Ramos (cell line): ENCODE data around the gene HAND2.

Experiments used
- in situ Hi-C: fragments of 300-500 bp; cut with MboI; formaldehyde crosslinking; loops from one replicate; pipeline ENCODE4 v1.14.3; 2022; ENCODE audit warnings: low sequenced_read_pairs; ENCODE audit not compliant: unreplicated experiment

Gene HAND2

DNA sequence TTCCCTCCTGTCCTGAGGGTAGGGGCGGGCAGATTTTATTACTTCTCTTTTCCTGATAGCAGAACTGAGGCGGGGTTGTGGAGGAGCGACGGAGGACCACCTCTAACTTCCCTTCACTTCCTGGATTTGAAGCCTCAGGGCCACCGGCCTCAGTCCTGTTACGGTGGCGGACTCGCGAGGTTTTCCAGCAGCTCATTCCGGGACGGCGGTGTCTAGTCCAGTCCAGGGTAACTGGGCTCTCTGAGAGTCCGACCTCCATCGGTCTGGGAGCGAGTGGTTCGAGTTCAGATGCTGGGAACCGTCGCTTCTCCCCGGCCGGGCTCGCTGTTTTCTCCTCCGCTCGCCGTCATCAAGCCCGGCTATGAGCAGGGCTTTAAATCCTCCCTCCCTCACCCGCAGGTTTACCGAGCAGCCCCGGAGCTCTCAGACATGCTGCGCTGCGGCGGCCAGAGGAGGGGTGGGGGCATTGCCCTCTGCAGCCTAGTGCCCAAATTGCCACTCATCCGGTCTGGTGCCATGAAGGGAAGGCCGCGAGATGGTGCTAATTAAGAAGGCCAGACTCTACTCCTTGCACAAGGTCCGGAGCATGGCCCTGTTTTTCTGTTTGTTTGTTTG lies 23.3 kb downstream of the HAND2 start:
- in situ Hi-C loops, result no loop called here

DNA sequence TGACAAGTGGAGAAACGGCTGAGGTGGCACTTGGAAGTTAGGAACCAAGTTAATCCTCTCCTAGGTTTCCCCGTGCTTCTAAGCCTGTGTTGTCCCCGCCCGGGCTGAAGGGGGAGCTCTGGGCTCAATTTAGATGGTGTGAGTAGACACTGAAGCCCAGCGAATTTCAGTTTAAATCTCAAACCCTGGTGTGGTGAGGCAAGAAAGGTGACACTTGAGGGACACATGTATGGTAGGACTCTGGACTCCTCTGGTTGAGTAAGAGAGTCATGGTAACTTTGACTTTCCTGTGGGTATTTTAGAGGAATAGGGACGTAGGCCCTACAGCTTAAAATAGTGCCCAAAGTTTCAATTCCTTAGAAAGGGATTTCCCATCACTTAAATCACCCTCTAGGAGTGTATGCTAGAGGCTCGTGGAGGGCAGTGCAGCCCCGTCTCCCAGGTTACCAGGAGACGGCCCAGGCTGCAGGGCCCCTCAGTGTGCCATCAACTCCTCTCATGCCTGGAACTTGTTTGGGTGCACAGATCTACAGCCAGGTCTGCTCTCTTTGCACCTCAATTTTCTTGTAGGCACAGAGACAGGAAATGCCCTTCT lies 24.0 kb downstream of the HAND2 start:
- in situ Hi-C loops, result no loop called here

DNA sequence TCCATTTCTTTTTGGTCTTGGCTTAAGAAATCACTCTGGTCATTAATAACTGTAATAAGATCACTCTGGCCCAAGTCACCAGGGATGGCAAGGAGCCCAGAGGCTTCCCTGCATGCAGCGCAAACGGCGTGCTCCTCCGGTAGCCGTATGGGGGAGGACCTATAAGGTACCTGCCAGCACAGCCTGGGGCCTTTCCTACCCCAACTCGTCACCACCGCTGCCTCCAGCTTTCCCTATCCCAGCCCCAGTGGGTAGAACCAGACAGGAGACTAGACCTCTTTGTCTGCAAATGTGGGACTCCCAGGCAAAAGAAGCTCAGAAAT lies 25.9 kb downstream of the HAND2 start:
- in situ Hi-C loops, result no loop called here

DNA sequence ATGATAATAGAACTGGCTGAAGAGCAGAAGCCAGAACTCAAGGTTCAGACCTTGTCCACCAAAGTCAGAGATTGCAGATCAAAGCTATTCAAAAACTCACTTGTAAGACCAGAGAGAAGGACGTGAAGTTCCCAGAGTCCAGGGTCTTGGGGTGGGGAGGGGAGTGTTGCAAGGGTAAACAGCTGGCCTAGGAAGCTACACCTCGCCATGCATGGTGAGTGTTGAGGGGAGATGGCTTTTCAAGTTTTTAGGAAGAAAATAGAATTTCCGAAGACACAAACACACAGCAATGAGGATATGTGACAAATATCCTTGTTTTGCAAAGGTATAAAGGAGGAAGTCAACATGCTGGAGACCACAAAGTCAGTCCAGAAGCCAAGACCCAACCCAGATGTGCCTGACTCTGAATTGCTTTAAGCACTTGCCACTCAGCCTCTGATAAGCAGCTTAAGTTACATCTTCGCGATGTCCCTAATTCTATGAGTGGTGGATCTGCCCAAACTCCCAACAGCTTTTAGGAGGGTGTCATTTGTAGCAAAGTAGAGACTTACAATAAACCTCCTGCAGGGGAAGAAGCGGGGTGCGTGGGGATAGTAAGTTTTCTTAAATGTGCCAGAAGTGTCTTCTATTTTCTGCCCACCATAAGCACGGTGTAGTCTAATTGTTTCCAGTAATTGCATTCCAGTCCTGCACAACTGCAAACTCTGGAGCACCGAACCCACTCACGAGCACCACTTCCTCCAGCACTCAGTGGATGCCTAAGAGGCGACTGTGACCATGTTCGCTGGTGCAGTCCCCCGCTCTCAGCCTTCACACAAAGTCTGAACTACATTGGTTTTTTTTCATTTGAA lies 26.5 kb downstream of the HAND2 start:
- in situ Hi-C loops, result no loop called here

DNA sequence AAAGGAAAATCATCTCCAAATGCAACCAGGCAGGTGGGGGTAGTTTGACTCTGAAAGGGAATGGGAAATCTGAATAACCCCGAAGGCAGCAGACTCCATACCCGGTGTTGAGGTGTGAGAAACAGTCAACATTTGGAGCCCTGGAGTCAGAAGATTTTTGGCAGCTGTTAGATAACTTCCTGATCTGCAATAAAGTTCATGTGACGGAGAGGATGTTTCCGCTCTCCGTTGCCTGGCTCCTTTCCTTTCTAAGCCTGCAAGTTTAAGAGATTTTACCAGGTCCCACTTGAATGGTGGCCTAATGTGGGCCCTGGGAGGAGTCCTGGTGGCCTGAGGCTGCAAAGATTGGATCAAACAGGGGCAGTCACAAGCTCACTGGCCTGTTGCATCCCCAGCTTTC lies 27.7 kb downstream of the HAND2 start:
- in situ Hi-C loops, result no loop called here

DNA sequence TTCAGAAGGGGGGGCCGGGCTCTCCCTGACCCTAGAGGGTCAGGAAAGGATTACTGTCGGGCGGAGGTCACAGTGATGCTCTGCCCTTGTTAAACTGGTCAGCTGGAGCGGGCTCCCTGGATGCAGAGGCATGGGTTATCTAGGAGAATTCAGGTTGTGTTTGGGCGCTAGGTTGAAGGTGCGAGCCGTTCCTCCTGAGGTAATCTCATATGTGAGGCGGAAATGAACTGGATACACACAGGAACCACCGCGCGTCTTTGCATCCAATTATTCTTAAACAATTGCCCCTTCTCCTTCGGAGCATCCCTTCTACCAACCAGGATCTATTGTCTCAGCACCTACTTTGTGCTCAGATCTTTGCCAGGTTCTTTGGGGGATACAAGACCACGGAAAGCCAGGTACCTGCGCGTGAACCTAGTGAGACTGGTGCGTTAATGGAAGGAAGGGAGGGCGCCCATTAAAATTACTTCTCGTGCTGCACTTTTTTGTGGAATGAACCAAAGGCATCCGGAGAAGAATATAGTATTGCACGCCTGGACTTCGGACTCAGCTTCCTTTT lies 28.4 kb downstream of the HAND2 start:
- in situ Hi-C loops, result no loop called here

DNA sequence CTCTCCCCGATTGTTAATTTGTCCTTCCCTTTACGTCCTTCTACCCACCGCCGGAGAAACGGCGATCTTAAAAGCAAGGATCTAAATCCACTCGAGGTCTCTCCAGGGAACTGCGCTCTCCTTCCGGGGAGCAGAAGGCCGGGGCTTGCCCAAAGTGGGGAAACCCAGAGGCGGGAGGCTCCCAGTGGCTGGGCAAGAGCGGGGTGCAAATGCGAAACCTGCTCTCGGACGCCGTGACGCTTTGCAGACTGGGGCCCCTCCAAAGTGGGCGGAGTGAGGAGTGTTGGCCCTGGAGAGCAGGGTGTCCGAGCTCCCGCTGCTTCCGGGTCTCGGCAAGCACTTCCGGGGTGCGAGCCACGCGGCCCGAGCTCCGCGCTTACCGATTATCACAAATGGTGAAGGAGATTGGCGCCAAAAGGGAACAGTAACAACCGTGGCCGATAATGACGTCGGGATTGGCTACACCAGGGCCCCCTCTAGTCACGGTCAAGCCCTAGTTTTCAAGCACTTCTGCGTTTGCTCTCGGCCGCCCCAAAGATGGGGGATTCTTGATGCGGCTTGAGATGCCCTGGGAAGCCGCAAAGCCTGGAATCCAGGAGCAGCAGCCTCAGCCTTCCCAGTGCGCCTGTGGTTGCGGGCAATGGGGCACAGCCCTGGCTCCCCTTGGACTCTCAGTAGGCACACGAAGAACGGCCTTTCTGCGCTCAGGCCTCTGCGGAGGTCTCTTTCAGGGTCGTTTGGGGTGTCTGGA lies 29.0 kb downstream of the HAND2 start:
- in situ Hi-C loops, result no loop called here

DNA sequence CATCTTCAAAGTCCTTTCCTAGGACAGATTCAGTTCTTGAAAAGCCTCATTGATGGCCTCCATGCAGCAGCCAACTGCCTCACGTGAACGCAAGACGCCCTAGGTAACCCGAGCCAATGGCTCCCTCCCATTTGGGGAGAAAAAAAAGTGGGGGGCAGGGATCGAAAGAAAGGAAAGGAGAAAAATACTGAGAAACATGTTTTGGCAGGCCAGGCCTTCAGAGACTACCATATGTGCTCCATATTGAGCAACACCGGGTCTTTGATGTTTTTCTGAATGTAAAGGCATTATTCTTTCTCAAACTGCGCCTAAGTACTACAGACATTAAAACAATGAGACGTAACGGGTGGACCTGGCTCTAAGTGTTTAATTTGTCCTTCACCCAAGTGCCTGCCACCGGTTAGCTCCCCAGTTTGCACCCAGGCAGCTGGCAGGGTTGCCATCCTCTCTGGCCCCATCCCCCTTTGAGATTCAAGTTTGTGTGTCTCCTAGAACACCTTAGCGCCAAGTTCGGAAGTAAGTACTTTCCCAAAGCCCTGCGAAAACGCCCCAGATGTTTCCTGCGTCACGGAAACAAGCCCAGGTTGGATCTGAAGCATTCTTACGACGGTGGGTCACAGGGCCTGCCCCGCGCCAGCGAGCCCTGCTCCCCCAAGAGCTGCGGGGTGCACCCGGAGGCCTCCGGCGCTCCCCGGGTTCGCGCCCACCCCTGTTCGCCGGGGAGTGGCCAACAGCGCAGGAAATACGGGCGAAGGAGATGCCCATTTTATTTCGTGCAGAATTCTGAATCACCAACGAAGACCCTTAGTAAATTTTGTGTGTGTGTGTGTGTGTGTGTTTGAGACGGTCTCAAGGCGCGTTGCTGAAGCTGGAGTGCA lies 30.1 kb downstream of the HAND2 start:
- in situ Hi-C loops, result no loop called here

DNA sequence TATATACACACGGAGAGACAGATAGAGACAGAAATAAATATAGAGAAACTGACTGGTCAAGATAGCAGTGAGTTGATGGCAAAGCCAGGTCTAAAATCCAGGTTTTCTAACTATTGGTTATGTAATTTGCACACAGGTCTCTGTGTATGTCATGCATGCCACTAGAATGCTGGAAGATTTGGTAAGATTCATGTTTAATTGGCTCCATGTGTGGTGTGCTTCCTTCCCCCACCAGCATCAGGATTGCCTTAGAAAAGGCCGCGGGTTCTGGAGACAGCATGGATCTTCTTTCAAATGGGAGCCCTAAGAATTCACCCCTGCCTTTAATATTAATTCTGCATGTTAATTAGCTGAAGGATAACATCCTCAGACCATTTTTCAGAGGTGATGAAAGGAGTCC lies 31.3 kb downstream of the HAND2 start:
- in situ Hi-C loops, result no loop called here

DNA sequence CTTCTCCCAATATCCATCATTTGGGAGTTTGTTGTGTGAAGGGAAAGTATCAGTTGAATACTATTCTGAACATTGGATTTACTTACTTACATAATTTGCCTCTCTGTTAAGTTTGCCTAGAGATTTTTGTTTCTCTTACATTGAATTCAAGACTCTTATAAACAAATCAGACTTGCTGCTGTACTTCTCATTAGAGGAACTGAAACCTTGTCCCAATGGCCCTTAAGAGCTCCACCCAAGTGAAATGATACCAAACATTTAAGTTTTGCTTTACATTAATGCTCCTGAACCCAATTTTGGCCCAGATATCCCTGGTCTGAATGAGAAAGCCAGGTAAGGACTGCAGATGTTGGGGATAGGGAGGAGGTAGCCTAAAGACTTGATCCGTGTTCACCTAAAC lies 32.0 kb downstream of the HAND2 start:
- in situ Hi-C loops, result no loop called here

DNA sequence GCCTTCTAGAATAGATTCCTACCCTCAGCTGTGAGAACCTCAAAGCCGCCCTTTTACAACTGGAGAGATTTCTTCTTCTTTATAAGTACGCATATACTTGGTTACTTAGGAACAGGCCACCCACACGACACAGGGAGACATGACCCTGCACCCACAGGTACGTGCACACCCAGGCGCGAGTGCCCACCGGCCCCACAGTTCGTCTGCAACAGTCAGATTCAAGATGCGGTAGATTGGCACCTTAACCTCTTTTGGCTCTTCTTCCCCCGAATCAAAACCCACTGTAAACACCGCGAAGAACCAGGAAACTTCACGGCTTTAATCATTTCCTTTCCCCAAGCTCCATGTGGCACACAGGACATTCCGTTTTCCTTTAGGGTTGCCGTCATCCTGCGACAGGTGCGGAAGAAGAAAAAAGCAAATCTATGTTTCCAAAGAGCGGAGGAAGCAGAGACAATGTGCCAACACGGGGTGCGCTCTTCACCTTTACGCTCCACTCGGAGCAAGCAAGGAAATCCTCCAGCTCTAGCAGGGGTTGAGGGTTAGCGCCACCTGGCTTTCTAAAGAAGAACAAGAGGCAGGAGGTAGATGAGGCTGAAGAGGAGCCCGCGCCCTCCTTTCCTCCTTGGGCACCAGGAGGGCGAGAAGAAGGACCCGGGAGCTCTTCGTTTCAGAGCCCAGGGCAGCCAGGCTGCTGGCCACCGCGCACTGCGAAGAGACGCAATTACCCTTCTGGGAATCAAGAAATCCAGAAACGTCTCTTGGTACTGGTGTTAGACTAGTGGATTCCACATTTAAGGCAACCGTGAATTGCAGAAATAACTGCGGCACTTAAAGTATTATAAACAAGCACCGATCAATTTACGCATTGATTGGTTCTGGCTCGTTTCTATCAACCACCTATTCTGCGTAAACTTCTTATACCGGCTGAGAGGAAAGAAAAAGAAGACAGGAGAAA lies 35.7 kb downstream of the HAND2 start:
- in situ Hi-C loops, result no loop called here

DNA sequence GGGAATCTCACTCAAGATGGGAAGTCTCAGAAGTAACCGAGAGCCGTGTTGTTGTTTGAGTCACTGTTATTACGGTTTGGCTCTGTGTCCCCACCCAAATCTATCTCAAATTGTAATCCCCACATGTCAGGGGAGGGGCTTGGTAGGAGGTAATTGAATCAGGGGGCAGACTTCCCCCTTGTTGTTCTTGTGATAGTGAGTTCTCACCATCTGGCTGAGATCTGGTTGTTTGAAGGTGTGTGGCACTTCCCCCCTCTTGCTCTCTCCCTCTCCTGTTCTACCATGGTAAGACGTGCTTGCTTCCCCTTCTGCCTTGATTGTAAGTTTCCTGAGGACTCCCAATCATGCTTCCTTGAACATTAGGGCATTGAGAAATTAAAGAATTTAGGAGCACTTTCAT lies 37.0 kb downstream of the HAND2 start:
- in situ Hi-C loops, result no loop called here

DNA sequence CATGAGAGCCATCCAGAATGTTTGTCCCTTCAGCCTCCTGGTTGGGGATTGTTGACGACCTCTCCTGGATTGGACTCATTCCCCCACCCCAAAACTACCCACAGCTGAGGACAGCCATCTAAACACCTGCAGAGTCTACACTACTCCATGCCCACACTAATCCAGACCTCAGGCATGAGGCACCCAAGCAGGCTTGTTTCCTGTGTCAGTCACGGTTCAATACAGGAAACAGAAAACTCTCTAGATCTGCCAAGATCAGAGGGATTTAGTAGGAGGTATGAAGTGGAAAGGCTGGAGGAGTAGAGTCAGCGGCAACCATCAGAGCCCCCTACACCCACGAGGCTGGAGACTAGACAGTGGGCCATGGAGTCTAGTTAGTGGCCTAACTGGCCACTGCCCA lies 37.7 kb downstream of the HAND2 start:
- in situ Hi-C loops, result no loop called here

DNA sequence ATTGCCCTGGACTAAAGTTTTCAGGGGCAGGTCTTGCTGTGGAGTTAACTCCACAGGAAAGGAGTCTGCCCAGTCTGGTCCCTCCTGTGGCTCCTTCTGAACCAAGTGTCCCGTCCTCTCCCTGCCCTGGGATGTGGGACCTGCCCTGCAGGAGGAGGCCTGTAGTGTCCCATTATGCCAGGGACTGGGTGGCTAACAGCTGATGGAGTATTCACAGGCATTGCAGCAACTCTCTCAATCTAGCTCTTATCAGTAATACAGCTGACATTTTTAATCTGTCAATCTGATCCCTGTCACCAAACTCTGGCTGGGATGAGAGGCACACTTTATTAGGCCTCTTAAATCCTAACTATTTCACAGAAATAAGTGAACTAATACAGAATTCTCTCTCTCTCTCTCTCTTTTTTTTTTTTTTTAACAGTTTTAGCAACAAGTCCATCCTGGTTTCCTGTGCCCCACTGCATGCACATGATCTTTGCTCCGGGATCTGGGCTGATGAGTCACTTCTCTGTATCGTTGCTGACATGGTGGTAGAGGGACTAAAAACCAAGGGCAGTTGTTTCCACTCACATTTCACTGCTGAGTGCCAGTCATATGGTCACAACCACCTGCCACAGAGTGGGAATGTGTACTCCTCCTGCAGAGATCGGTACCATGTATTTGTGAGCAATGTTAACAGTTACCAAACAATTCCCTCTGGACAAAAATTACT lies 39.1 kb downstream of the HAND2 start:
- in situ Hi-C loops, result no loop called here

DNA sequence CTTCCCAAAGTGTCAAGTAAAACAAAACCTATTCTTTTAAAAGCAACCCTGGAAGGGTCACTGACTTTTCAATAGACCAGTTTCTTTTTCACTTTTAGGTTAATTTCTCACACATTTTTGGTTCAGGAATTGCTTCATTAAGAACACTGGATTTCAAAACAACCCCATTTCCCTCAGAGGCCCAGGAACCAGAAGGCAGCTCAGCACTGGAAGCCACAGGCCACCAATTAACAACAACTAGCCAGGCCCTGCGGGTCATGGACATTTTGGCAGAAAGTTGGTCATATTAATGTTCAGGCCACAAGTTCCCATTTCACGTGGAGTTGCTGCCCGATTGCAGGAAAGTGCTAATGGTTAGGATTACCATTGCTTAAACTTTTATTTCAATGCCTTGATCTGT lies 39.8 kb downstream of the HAND2 start:
- in situ Hi-C loops, result no loop called here

DNA sequence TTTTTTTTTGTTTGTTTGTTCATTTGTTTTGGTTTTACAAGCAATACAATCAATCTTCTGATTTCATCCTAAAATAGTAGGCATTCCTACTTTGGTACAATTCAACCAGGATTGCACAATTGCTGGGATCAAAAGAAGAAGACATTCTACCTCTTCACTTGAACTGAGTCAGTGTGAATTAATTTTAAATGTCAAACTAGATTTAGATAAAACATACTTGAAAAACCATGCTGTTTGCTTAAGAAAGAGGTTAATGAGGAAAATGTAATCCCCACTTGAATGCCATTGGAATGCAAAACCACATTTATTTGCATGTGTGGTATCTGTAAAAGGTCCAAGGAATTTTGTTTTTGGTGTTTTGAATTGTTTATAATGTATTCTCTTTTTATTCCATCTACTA lies 40.5 kb downstream of the HAND2 start:
- in situ Hi-C loops, result no loop called here

DNA sequence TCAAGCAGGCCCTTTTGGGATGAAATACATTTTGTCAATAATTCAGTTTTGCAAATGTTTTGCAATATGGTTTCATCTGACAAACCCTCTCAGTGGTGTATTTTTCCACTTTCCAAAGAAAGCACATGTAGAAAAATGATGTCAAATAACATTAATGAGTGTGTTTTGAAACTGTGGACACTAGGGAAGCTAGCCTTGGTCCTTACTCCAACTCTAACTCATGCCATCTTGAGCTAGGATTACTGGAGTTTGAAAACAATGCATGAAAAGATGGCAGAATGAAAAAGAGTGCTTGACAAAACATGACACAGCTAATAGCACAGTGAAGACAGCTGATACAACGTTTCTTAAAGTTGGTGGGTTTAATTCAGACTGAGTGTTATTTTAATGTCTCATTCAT lies 41.4 kb downstream of the HAND2 start:
- in situ Hi-C loops, result no loop called here

DNA sequence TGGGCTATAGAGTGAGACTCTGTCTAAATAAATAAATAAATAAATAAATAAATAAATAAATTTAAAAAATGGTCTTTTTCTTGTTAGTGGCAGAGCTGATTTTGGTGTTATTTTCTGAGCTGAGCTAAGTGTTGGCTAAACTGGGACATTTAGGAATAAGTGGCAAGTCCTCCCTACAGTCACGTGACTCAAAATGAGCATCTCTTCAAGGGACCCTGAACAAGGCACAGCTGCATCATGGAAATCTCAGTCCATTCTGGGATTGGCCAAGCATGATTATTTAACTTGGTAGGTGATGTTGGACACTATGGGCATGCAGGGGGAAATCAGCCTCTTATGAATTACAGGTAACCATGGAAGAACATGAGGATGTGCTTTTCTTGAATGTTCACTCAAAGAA lies 42.0 kb downstream of the HAND2 start:
- in situ Hi-C loops, result no loop called here
